Measurements from ENCODE around the gene LRRC14B. TPM values are rescaled to one million over a fixed set of nuclear protein-coding genes. Genes with fewer than 3 reads are reported as not detected.

Gene LRRC14B
- polyA plus RNA-seq, 1 donor (not counting 4 experiments of a cell fraction or from before 2014, with no cell fraction given): not detected

- H3K27ac ChIP-seq (ENCODE audit: control insufficient read depth, insufficient read depth, low read length): no peak overlapping the region
- no peak for DNase-seq (ENCODE audit: low read depth, low spot score)
- no peak overlapping the region for H2AFZ ChIP-seq (ENCODE audit: control insufficient read depth, low read length)
- H3K4me2 ChIP-seq (ENCODE audit: control insufficient read depth, extremely low read depth, insufficient read depth, low read depth, low read length): no peak overlapping the region
- H3K9me3 ChIP-seq (ENCODE audit: control insufficient read depth, low read depth, low read length): no peaks in the 10 kb centered on the region
- H3K4me3 ChIP-seq (ENCODE audit: control insufficient read depth in 2 of 3, extremely low read depth in 1 of 3, insufficient read depth in 2 of 3, low read depth in 1 of 3, low read length in 3 of 3): no peak overlapping the region
- H3K79me2 ChIP-seq (ENCODE audit: control insufficient read depth, insufficient read depth, low read length): no peaks in the 10 kb centered on the region
- H4K20me1 ChIP-seq (ENCODE audit: control insufficient read depth, extremely low read depth, insufficient read depth, low read length): peaks cover 1% of the 10 kb centered on the region
- peaks cover 38% of the 10 kb centered on the region for H3K27me3 ChIP-seq (ENCODE audit: control insufficient read depth, extremely low read depth, insufficient read depth, low read length)
- peaks cover 2% of the 10 kb centered on the region for H3K4me1 ChIP-seq (ENCODE audit: control insufficient read depth, extremely low read depth, insufficient read depth, low read length)
- H3K9me1 ChIP-seq (ENCODE audit: control insufficient read depth, extremely low read depth, insufficient read depth, low read length): no peaks in the 10 kb centered on the region
- dilution Hi-C loops (cut with MboI; ENCODE audit: extremely low pct_ligation_motif_present, low sequenced_read_pairs): no loop called here
- no peak for TF ChIP-seq CTCF (optimal IDR thresholded peaks at IDR 0.05 in 1 of 3, IDR thresholded peaks at IDR 0.05 in 1 of 3, conservative IDR thresholded peaks at IDR 0.05 in 1 of 3; ENCODE audit: extremely low read depth in 1 of 3, insufficient read depth in 2 of 3, low read length in 3 of 3)
- no peak for TF ChIP-seq EZH2 (IDR thresholded peaks at IDR 0.05; ENCODE audit: low read length)
- H3K9ac ChIP-seq (ENCODE audit: control insufficient read depth, extremely low read depth, insufficient read depth, low read length): no peak overlapping the region
- H3K36me3 ChIP-seq (ENCODE audit: control insufficient read depth in 2 of 2, extremely low read depth in 1 of 2, insufficient read depth in 2 of 2, low read length in 2 of 2): no peaks in the 10 kb centered on the region
- FAIRE-seq: no peak
Measured at GRCh38 chr5:192970-193831, 1.9 kb downstream of the LRRC14B start.

GRCh38 chr5:194102-194501 is 2.8 kb downstream of the LRRC14B start:
- no peak overlapping the region for H3K4me2 ChIP-seq (ENCODE audit: control insufficient read depth, extremely low read depth, insufficient read depth, low read depth, low read length)
- TF ChIP-seq EZH2 (IDR thresholded peaks at IDR 0.05; ENCODE audit: low read length): no peak
- no peak for TF ChIP-seq CTCF (optimal IDR thresholded peaks at IDR 0.05 in 1 of 3, IDR thresholded peaks at IDR 0.05 in 1 of 3, conservative IDR thresholded peaks at IDR 0.05 in 1 of 3; ENCODE audit: extremely low read depth in 1 of 3, insufficient read depth in 2 of 3, low read length in 3 of 3)
- no peaks in the 10 kb centered on the region for H3K9me3 ChIP-seq (ENCODE audit: control insufficient read depth, low read depth, low read length)
- H2AFZ ChIP-seq (ENCODE audit: control insufficient read depth, low read length): no peak overlapping the region
- no peaks in the 10 kb centered on the region for H3K9me1 ChIP-seq (ENCODE audit: control insufficient read depth, extremely low read depth, insufficient read depth, low read length)
- no peaks in the 10 kb centered on the region for H3K79me2 ChIP-seq (ENCODE audit: control insufficient read depth, insufficient read depth, low read length)
- peaks cover 37% of the 10 kb centered on the region for H3K27me3 ChIP-seq (ENCODE audit: control insufficient read depth, extremely low read depth, insufficient read depth, low read length)
- no peak overlapping the region for H3K9ac ChIP-seq (ENCODE audit: control insufficient read depth, extremely low read depth, insufficient read depth, low read length)
- H3K27ac ChIP-seq (ENCODE audit: control insufficient read depth, insufficient read depth, low read length): no peak overlapping the region
- no peak for DNase-seq (ENCODE audit: low read depth, low spot score)
- H4K20me1 ChIP-seq (ENCODE audit: control insufficient read depth, extremely low read depth, insufficient read depth, low read length): no peaks in the 10 kb centered on the region
- no peaks in the 10 kb centered on the region for H3K4me1 ChIP-seq (ENCODE audit: control insufficient read depth, extremely low read depth, insufficient read depth, low read length)
- no peak overlapping the region for H3K4me3 ChIP-seq (ENCODE audit: control insufficient read depth in 2 of 3, extremely low read depth in 1 of 3, insufficient read depth in 2 of 3, low read depth in 1 of 3, low read length in 3 of 3)
- dilution Hi-C loops (cut with MboI; ENCODE audit: extremely low pct_ligation_motif_present, low sequenced_read_pairs): no loop called here
- no peak for FAIRE-seq
- no peaks in the 10 kb centered on the region for H3K36me3 ChIP-seq (ENCODE audit: control insufficient read depth in 2 of 2, extremely low read depth in 1 of 2, insufficient read depth in 2 of 2, low read length in 2 of 2)
